ENCODE data around the gene RAET1L. TPM values are rescaled to one million over a fixed set of nuclear protein-coding genes. Genes with fewer than 3 reads are reported as not detected.

RAET1L gene
- total and polyA plus RNA-seq, 10 of the 15 experiments (the other 5 are each of a cell fraction or from before 2014, with no cell fraction given), result not detected

DNA sequence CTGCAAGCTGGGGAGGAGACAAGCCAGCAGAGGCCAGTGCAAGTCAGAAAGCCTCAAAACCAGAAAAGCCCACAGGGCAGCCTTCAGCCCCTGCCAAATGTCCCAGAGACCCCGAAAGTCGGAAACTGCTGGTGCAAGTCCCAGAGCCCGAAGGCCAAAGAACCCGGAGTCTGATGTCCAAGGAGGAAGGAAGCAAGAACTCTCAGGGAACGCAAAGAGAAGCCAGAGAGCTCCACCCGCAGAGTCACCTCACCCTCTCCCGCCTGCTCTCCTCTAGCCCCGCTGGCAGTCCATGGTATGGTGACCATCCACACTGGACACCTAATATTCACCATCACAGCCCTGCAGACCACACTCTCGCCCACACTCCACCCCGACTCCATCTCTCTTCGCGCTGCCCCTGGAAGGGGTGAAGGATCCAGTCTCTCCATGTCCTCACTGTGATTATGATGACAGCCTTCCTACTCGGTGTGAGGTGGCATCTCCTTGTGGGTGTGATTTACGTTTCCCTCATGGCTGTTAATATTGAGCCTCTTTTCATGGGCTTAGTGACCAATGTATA lies 33.0 kb upstream of the RAET1L start (continued):
- TF ChIP-seq, protein P1, sequence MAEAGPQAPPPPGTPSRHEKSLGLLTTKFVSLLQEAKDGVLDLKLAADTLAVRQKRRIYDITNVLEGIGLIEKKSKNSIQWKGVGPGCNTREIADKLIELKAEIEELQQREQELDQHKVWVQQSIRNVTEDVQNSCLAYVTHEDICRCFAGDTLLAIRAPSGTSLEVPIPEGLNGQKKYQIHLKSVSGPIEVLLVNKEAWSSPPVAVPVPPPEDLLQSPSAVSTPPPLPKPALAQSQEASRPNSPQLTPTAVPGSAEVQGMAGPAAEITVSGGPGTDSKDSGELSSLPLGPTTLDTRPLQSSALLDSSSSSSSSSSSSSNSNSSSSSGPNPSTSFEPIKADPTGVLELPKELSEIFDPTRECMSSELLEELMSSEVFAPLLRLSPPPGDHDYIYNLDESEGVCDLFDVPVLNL (IDR thresholded peaks at IDR 0.05; ENCODE audit: low read depth, low read length), result no peak

DNA sequence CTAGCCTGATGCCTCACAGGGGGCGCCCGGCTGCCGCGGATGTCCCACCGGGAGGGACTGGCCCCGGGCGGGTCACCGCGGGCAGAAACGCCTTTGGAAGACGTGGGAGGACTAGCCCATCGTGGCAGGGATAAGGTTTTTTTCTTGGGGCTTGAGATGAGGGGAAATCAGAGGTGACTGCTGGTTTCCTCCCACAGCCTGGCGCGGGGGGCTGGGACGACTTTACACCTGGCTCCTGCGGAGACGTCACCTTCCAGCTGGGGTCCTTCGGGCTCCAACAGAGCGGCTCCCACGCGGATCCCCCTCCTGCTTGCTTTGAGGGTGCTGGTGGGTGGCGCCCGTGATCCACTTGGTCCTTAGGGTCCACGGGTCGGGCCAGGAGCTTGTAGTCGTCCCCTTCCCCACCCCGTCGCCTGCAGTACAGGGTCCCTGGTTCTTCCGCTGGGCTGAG lies 32.2 kb upstream of the RAET1L start:
- H3K27me3 ChIP-seq (replicated peaks in 1 of 2; ENCODE audit: control insufficient read depth in 2 of 2, insufficient read depth in 2 of 2, low read length in 1 of 2), result peaks cover 2 to 5% of the 10 kb centered on the region in 2 experiments; a peak in 2 of 4 replicates
- BruUV-seq (replicated peaks), result no TSS peak
- ATAC-seq, result no peak
- FAIRE-seq, result no peak
- no peaks in the 10 kb centered on the region for H3K4me1 ChIP-seq (ENCODE audit: control insufficient read depth, insufficient read depth, low read length)
- H4K20me1 ChIP-seq (ENCODE audit: control insufficient read depth, insufficient read depth), result no peaks in the 10 kb centered on the region
- no peak overlapping the region for H3K4me3 ChIP-seq
- intact Hi-C loops (cut with micrococcal nuclease; ENCODE audit: unreplicated experiment) (no loop called here), in situ Hi-C loops (cut with MboI) (no loop called here)
- no peak overlapping the region for H3K4me2 ChIP-seq (ENCODE audit: control insufficient read depth, insufficient read depth)
- POLR2A ChIA-PET, result no interaction called here
- no peaks in the 10 kb centered on the region for H3K36me3 ChIP-seq (ENCODE audit: control insufficient read depth in 2 of 2, insufficient read depth in 2 of 2, low read length in 1 of 2)
- H3K9ac ChIP-seq (ENCODE audit: control insufficient read depth, insufficient read depth, low read length), result no peak overlapping the region
- RAD21 ChIA-PET (ENCODE audit: unreplicated experiment), result no interaction called here
- DNase-seq (ENCODE audit: low read depth, low spot score), result no peak
- 57% methylated on average over 21 of the region's 29 CpGs for WGBS (ENCODE audit: insufficient coverage, insufficient replicate concordance, low lambda C conversion rate, missing lambda C conversion rate)
- CTCF ChIA-PET, result interaction anchor here (1.0 kb wide), 1 partner anchor 13 kb away, joined by 3 read pairs; no protein-coding TSS in a partner anchor
- SMC1A ChIA-PET (ENCODE audit: uncharacterized antibody, unreplicated experiment), result no interaction called here
- H3K9me3 ChIP-seq (replicated peaks; ENCODE audit: control insufficient read depth, insufficient read depth, low read length), result no peaks in the 10 kb centered on the region; the same call in 2 of the 3 replicates
- H3K27ac ChIP-seq (ENCODE audit: control insufficient read depth, insufficient read depth), result no peak overlapping the region
- no peak overlapping the region for H2AFZ ChIP-seq (ENCODE audit: control insufficient read depth, low read depth, low read length)
- H3K79me2 ChIP-seq (ENCODE audit: control insufficient read depth, insufficient read depth, low read length), result no peaks in the 10 kb centered on the region
- no peak for TF ChIP-seq NR2F1 (conservative IDR thresholded peaks at IDR 0.05)
- no peak for TF ChIP-seq ATF7 (IDR thresholded peaks at IDR 0.05; ENCODE audit: low read depth)
- no peak for TF ChIP-seq HCFC1 (IDR thresholded peaks at IDR 0.05; ENCODE audit: low read length)
- TF ChIP-seq SUPT20H (IDR thresholded peaks at IDR 0.05; ENCODE audit: borderline replicate concordance, control insufficient read depth, low read depth, low read length), result no peak
- no peak for TF ChIP-seq MTA2 (IDR thresholded peaks at IDR 0.05; ENCODE audit: low read depth)
